Neuron (in vitro differentiated cells): ENCODE results near the gene CLEC2L.

Experiments used
- H2AFZ ChIP-seq: one replicate; pipeline ENCODE4 v1.6.1; 2013; ENCODE audit warnings: low read depth, mild to moderate bottlenecking, inconsistent platforms, low read length, moderate library complexity
- H3K27me3 ChIP-seq: one replicate; pipeline ENCODE4 v1.6.1; 2013; ENCODE audit warnings: low read length; ENCODE audit not compliant: insufficient read depth
- H3K36me3 ChIP-seq: one replicate; pipeline ENCODE4 v1.6.1; 2013; ENCODE audit warnings: low read length; ENCODE audit not compliant: insufficient read depth
- H3K4me1 ChIP-seq: one replicate; pipeline ENCODE4 v1.6.1; 2013; ENCODE audit warnings: low read length; ENCODE audit not compliant: insufficient read depth
- H3K4me3 ChIP-seq: 2 replicates; pipeline ENCODE4 v1.5.1; 2013; ENCODE audit warnings: mild to moderate bottlenecking, low read length, moderate library complexity
- H3K9me3 ChIP-seq: one replicate; pipeline ENCODE4 v1.6.1; 2013; ENCODE audit warnings: low read length

The CLEC2L gene

GRCh38 chr7:139576179-139576973, 52.9 kb downstream of the CLEC2L start:
- peaks cover 66% of the 10 kb centered on the region for H3K36me3 ChIP-seq
- no peaks in the 10 kb centered on the region for H3K9me3 ChIP-seq
- no peak overlapping the region for H3K4me3 ChIP-seq
- no peak overlapping the region for H2AFZ ChIP-seq
- H3K4me1 ChIP-seq: no peaks in the 10 kb centered on the region
- H3K27me3 ChIP-seq: no peaks in the 10 kb centered on the region

- H3K4me3 ChIP-seq: no peak overlapping the region
- no peaks in the 10 kb centered on the region for H3K27me3 ChIP-seq
- peaks cover 69% of the 10 kb centered on the region for H3K36me3 ChIP-seq
- no peaks in the 10 kb centered on the region for H3K4me1 ChIP-seq
- H3K9me3 ChIP-seq: no peaks in the 10 kb centered on the region
- H2AFZ ChIP-seq: no peak overlapping the region
Measured at GRCh38 chr7:139580435-139580834, 57.0 kb downstream of the CLEC2L start.

- H3K9me3 ChIP-seq: no peaks in the 10 kb centered on the region
- peaks cover 67% of the 10 kb centered on the region for H3K36me3 ChIP-seq
- H2AFZ ChIP-seq: no peak overlapping the region
- H3K4me3 ChIP-seq: no peak overlapping the region
- no peaks in the 10 kb centered on the region for H3K4me1 ChIP-seq
- H3K27me3 ChIP-seq: no peaks in the 10 kb centered on the region
Measured at GRCh38 chr7:139582130-139582650, 58.7 kb downstream of the CLEC2L start.

- Histone ChIP-seq H3K9me3 (no peaks in the 10 kb centered on the region), H2AFZ (no peak overlapping the region), H3K4me3 (no peak overlapping the region), H3K27me3 (no peaks in the 10 kb centered on the region), H3K4me1 (no peaks in the 10 kb centered on the region), H3K36me3 (peaks cover 70% of the 10 kb centered on the region)
Measured at GRCh38 chr7:139582671-139583155, 59.2 kb downstream of the CLEC2L start.

GRCh38 chr7:139583826-139584553, 60.5 kb downstream of the CLEC2L start:
- H3K27me3 ChIP-seq: no peaks in the 10 kb centered on the region

GRCh38 chr7:139585042-139585441, 61.6 kb downstream of the CLEC2L start:
- no peaks in the 10 kb centered on the region for H3K27me3 ChIP-seq
- peaks cover 71% of the 10 kb centered on the region for H3K36me3 ChIP-seq
- no peaks in the 10 kb centered on the region for H3K4me1 ChIP-seq
- no peak overlapping the region for H3K4me3 ChIP-seq
- H2AFZ ChIP-seq: no peak overlapping the region
- H3K9me3 ChIP-seq: no peaks in the 10 kb centered on the region

More at GRCh38 chr7:139583826-139584553, 60.5 kb downstream of the CLEC2L start:
- H3K4me1 ChIP-seq: no peaks in the 10 kb centered on the region
- H2AFZ ChIP-seq: no peak overlapping the region
- H3K36me3 ChIP-seq: peaks cover 72% of the 10 kb centered on the region
- H3K4me3 ChIP-seq: no peak overlapping the region
- no peaks in the 10 kb centered on the region for H3K9me3 ChIP-seq

GRCh38 chr7:139586286-139586685, 62.8 kb downstream of the CLEC2L start:
- Histone ChIP-seq H3K27me3 (no peaks in the 10 kb centered on the region), H3K4me3 (no peak overlapping the region)

GRCh38 chr7:139587535-139587934, 64.0 kb downstream of the CLEC2L start:
- no peak overlapping the region for H2AFZ ChIP-seq
- H3K9me3 ChIP-seq: no peaks in the 10 kb centered on the region
- no peak overlapping the region for H3K4me3 ChIP-seq
- H3K36me3 ChIP-seq: peaks cover 61% of the 10 kb centered on the region
- H3K27me3 ChIP-seq: no peaks in the 10 kb centered on the region
- H3K4me1 ChIP-seq: no peaks in the 10 kb centered on the region

More at GRCh38 chr7:139586286-139586685, 62.8 kb downstream of the CLEC2L start:
- Histone ChIP-seq H3K36me3 (peaks cover 62% of the 10 kb centered on the region), H3K4me1 (no peaks in the 10 kb centered on the region), H3K9me3 (no peaks in the 10 kb centered on the region), H2AFZ (no peak overlapping the region)

- H3K9me3 ChIP-seq: no peaks in the 10 kb centered on the region
- peaks cover 62% of the 10 kb centered on the region for H3K36me3 ChIP-seq
- H3K4me1 ChIP-seq: no peaks in the 10 kb centered on the region
- H3K4me3 ChIP-seq: no peak overlapping the region
- H2AFZ ChIP-seq: no peak overlapping the region
- H3K27me3 ChIP-seq: no peaks in the 10 kb centered on the region
Measured at GRCh38 chr7:139588632-139589031, 65.1 kb downstream of the CLEC2L start.

- Histone ChIP-seq H2AFZ (no peak overlapping the region), H3K4me1 (no peaks in the 10 kb centered on the region), H3K9me3 (no peaks in the 10 kb centered on the region), H3K4me3 (no peak overlapping the region), H3K36me3 (peaks cover 62% of the 10 kb centered on the region), H3K27me3 (no peaks in the 10 kb centered on the region)
Measured at GRCh38 chr7:139589474-139589873, 66.0 kb downstream of the CLEC2L start.

GRCh38 chr7:139591550-139592195, 68.2 kb downstream of the CLEC2L start:
- H3K9me3 ChIP-seq: no peaks in the 10 kb centered on the region
- peaks cover 75% of the 10 kb centered on the region for H3K36me3 ChIP-seq
- no peak overlapping the region for H2AFZ ChIP-seq
- H3K27me3 ChIP-seq: no peaks in the 10 kb centered on the region
- no peaks in the 10 kb centered on the region for H3K4me1 ChIP-seq
- no peak overlapping the region for H3K4me3 ChIP-seq

GRCh38 chr7:139592801-139593461, 69.4 kb downstream of the CLEC2L start:
- Histone ChIP-seq H3K4me1 (no peaks in the 10 kb centered on the region), H3K9me3 (no peaks in the 10 kb centered on the region), H3K4me3 (no peak overlapping the region), H2AFZ (no peak overlapping the region), H3K36me3 (peaks cover 75% of the 10 kb centered on the region), H3K27me3 (no peaks in the 10 kb centered on the region)
